GM12864 (cell line): Measurements from ENCODE around the gene DCPS.

Source experiments
- DNase-seq: peaks from one replicate; pipeline ENCODE4 v3.0.0-alpha.2; 2011; ENCODE audit warnings: low read depth
- H3K4me3 ChIP-seq: 2 replicates; pipeline ENCODE4 v1.5.1; 2011; ENCODE audit warnings: mild to moderate bottlenecking, low read depth, low read length, control low read depth
- TF ChIP-seq, protein P1 (sequence below): IDR thresholded peaks from 2 replicates; pipeline ENCODE4 v1.5.1; 2011; ENCODE audit warnings: low read depth, mild to moderate bottlenecking, moderate library complexity, low read length, control low read depth, inconsistent platforms; ENCODE audit errors: missing control alignments

Gene DCPS

DNA sequence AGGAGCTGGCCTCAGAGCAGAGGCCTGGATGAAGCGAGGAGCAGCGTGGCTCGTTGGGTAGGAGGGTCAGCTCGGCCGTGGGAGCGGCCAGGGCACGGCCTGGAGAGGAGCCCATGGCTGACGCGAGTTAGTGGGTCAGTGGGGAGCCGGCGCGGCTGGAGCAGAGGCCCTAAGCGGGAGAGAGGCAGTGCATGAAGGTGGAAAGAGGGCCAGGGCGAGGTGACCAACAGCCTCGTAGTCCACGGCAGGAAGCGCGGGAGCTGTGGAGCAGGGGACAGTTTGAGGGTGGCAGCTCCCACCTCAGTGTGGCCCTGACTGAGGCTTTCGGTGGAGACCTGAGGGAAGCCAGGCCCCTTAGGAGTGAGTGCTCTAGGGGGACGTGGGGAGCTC lies 24.1 kb downstream of the DCPS start:
- DNase-seq, result no peak
- TF ChIP-seq, protein P1, sequence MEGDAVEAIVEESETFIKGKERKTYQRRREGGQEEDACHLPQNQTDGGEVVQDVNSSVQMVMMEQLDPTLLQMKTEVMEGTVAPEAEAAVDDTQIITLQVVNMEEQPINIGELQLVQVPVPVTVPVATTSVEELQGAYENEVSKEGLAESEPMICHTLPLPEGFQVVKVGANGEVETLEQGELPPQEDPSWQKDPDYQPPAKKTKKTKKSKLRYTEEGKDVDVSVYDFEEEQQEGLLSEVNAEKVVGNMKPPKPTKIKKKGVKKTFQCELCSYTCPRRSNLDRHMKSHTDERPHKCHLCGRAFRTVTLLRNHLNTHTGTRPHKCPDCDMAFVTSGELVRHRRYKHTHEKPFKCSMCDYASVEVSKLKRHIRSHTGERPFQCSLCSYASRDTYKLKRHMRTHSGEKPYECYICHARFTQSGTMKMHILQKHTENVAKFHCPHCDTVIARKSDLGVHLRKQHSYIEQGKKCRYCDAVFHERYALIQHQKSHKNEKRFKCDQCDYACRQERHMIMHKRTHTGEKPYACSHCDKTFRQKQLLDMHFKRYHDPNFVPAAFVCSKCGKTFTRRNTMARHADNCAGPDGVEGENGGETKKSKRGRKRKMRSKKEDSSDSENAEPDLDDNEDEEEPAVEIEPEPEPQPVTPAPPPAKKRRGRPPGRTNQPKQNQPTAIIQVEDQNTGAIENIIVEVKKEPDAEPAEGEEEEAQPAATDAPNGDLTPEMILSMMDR, result no peak
- no peak overlapping the region for H3K4me3 ChIP-seq

DNA sequence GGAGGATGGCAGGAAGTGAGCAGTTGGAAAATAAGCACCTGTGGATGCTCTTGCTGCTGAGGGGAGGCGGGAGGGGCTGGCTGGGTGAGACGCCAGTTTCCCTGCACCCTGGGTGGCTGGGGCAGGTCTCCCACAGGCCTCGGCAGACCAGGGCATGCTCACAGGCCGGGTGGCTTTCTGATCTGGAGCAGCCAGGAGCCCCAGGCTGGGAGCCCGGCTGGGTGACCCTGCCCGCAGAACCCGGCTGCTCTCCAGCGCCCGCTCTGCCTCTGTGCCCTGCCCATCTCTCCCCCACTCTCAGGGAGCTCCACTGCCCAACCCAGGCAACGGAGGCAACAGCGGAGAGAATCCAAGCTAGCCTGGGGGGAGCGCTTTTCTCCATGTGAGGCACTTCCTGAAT lies 24.6 kb downstream of the DCPS start:
- DNase-seq, result no peak
- TF ChIP-seq, protein P1, result no peak
- H3K4me3 ChIP-seq, result no peak overlapping the region

DNA sequence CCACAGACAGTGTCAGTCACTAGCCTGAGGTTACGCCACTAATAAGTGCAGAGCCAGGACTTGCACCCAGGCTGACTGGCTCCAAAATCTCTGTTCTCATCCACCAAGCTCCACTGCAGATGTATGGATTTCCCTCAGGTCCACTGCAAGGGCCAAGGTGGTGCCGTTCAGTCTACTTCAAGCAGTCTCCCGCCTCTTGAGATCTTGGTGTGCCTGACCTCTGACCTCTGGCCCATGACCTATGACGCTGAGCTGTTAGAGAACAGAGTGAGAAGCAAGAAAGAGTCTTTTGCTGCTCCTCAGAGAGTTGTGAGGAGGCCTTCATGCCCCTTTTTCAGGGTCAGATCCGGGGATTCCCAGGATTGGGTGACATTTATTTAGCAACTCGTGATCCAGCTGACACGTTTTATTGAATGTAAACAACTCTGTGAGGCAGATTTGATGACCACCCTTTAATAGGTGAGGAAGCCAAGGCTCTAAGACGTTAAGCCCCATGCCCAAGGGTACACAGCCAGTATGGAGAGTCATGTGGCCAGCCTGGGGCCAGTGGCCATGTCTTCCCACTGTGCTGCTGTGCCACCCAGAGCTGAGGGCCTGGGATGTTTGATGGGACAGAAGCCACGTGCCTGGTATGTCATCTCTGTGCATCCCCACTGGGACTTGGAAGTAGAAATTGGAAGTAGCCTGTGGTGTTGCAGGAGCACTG lies 25.2 kb downstream of the DCPS start:
- no peak for DNase-seq
- TF ChIP-seq, protein P1, result no peak
- no peak overlapping the region for H3K4me3 ChIP-seq

DNA sequence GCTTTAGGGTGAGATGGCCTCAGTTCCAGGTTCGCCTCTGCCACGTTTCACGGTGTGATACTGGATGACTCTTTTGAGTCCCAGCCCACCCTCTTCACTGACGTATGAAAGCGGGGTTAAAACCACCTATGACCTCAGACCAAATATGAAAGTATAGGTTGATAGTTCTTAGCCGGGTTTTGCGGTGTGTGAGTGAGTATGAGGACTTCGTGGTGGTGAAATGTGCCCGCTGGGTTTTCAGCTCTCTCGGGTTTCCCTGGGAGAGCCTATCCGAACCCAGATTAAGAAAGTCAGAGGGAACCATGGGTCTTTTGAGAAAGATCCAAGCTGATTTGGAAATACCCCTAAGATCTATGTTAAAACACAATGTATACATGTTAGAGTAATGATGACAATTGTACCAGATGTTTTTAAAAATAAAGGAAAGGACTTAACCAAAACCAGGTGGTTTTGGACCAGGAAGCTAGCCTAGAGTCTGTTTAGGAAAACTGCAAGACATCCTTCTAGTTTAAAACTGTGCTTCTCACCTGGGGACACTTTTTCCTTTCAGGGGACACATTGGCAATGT lies 25.9 kb downstream of the DCPS start:
- H3K4me3 ChIP-seq, result no peak overlapping the region
- TF ChIP-seq, protein P1, result no peak
- DNase-seq, result no peak

DNA sequence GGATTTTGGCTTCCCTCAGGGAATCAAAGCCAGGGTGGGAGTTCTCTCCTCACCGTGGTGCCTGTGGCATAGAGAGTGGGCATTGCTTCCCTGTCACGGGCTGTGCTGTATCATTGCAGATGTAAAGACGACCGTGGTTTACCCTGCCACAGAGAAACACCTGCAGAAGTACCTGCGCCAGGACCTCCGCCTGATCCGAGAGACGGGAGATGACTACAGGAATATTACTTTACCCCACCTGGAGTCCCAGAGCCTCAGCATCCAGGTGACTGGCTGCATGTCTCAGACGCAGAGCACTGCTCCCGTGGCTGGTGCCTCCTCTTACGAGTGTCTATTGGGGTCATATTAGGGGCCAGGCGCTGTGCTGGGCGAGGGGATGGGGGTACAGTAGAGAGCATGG lies 27.4 kb downstream of the DCPS start:
- DNase-seq, result no peak
- H3K4me3 ChIP-seq, result no peak overlapping the region
- TF ChIP-seq, protein P1, result no peak

DNA sequence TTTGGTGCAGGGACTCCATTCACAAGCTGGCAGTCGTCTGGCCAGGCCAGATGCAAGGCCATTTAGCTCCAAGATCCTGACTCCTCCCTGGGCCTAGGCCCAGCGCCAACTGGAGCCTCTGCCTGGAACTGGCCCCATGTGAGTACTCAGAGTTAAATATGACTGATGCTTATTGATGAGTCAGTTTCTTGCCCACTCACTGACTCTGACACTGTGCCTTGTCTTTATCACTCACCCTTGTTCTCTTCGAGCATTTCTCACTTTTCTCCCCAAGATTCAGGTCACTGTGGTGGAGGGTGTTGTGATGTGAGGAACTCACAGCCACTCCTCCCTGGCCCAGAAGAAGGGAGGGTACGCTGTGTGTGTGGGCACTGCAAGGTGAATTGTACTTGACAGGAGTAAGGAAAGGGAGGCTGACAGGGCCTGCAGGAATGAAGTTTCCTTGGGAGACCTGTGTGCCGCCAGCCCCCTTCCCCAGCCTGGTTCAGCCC lies 28.4 kb downstream of the DCPS start:
- TF ChIP-seq, protein P1, result no peak
- no peak overlapping the region for H3K4me3 ChIP-seq
- no peak for DNase-seq

DNA sequence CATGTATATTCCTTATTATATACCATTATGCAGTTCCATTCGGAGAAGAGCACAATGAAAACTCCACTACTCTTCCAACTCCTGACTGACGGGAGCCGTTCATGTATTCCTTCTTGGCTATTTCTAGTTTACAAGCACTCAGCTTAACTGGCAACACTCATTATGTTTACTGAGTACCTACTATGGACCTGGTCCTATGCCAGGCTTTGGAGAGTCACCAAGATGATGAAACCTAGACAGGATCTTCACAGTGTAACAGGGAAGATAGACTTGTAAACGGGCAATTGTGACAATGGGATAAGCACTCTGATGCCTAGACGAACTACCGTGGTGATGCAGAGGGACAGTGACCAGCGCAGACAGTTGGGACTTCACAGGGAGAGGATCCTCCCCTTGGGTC lies 29.3 kb downstream of the DCPS start:
- no peak for DNase-seq
- H3K4me3 ChIP-seq, result no peak overlapping the region
- TF ChIP-seq, protein P1, result no peak
